ENCODE measurements around the gene CXorf66. TPM values are rescaled to one million over a fixed set of nuclear protein-coding genes. Genes with fewer than 3 reads are reported as not detected.

Gene CXorf66
- total RNA-seq, 1 experiment from 2014 or later = not detected

GRCh38 chrX:139930401-139930800, 34.9 kb downstream of the CXorf66 start:
- ChIA-PET RAD21 (ENCODE audit: low non-redundant PET in 1 of 2, low total read pairs in 2 of 2, uncharacterized antibody in 2 of 2, unreplicated experiment in 2 of 2) (no interaction called here), CTCF (no interaction called here), POLR2A (no interaction called here)
- Histone ChIP-seq H3K4me2 (ENCODE audit: low read length) (peak overlapping the region; percentile 80), H3K36me3 (ENCODE audit: control insufficient read depth in 1 of 2, insufficient read depth in 2 of 2, low read length in 2 of 2) (no peaks in the 10 kb centered on the region), H3K4me1 (ENCODE audit: control insufficient read depth in 1 of 2, insufficient read depth in 2 of 2, low read length in 2 of 2) (peaks cover 6 to 15% of the 10 kb centered on the region in 2 experiments), H2AFZ (ENCODE audit: low read depth, low read length, poor library complexity, severe bottlenecking) (no peak overlapping the region), H3K79me2 (ENCODE audit: insufficient read depth, low read length) (peaks cover 36% of the 10 kb centered on the region), H4K20me1 (ENCODE audit: insufficient read depth) (no peaks in the 10 kb centered on the region), H3K4me3 (replicated peaks in 1 of 2; ENCODE audit: low read depth in 1 of 2, low read length in 2 of 2) (peak overlapping the region; percentile 59 to 66; a peak in 2 of 4 replicates), H3K9me3 (ENCODE audit: control insufficient read depth in 1 of 2, insufficient read depth in 1 of 2, low read depth in 1 of 2, low read length in 2 of 2) (no peaks in the 10 kb centered on the region), H3K27me3 (ENCODE audit: insufficient read depth, low read length) (no peaks in the 10 kb centered on the region), H3K27ac (ENCODE audit: low read depth, low read length) (no peak overlapping the region), H3K9me2 (ENCODE audit: insufficient read depth) (no peaks in the 10 kb centered on the region), H3K9ac (ENCODE audit: low read length) (peak overlapping the region; percentile 70; the same call in 1 of the 2 replicates)
- DNase-seq (ENCODE audit: low read depth, low spot score) (no peak), ATAC-seq (no peak)
- intact Hi-C loops (cut with micrococcal nuclease) = no loop called here
- no peak for TF ChIP-seq CBX3 (IDR thresholded peaks at IDR 0.05; ENCODE audit: low read depth)
- no peak for TF ChIP-seq EZH2phosphoT487 (IDR thresholded peaks at IDR 0.05; ENCODE audit: borderline replicate concordance)
- TF ChIP-seq SP1 (IDR thresholded peaks at IDR 0.05; ENCODE audit: low read depth) = no peak
- no peak for TF ChIP-seq ELF1 (IDR thresholded peaks at IDR 0.05; ENCODE audit: borderline replicate concordance, low read depth)
- no peak for TF ChIP-seq EGR1 (IDR thresholded peaks at IDR 0.05; ENCODE audit: low read depth)
- no peak for TF ChIP-seq REST (IDR thresholded peaks at IDR 0.05; ENCODE audit: low read depth)
- no peak for TF ChIP-seq MAX (IDR thresholded peaks at IDR 0.05)
- no TSS peak for BruUV-seq (replicated peaks)

GRCh38 chrX:139929876-139930275, 35.4 kb downstream of the CXorf66 start:
- TF ChIP-seq ZNF274 (IDR thresholded peaks at IDR 0.05; ENCODE audit: low read depth, low read length) = no peak
- no peak for TF ChIP-seq SRF (IDR thresholded peaks at IDR 0.05; ENCODE audit: low read depth)
- no peak for TF ChIP-seq MAX (IDR thresholded peaks at IDR 0.05)
- TF ChIP-seq RAD21 (IDR thresholded peaks at IDR 0.05; ENCODE audit: low read depth) = no peak
- no peak for TF ChIP-seq CEBPB (IDR thresholded peaks at IDR 0.05; ENCODE audit: low read depth)
- no peak for TF ChIP-seq EZH2phosphoT487 (IDR thresholded peaks at IDR 0.05; ENCODE audit: borderline replicate concordance)
- Histone ChIP-seq H3K27me3 (ENCODE audit: insufficient read depth, low read length) (no peaks in the 10 kb centered on the region), H3K4me1 (ENCODE audit: control insufficient read depth in 1 of 2, insufficient read depth in 2 of 2, low read length in 2 of 2) (peaks cover 6 to 15% of the 10 kb centered on the region in 2 experiments), H3K9me3 (ENCODE audit: control insufficient read depth in 1 of 2, insufficient read depth in 1 of 2, low read depth in 1 of 2, low read length in 2 of 2) (no peaks in the 10 kb centered on the region), H3K79me2 (ENCODE audit: insufficient read depth, low read length) (peaks cover 37% of the 10 kb centered on the region), H4K20me1 (ENCODE audit: insufficient read depth) (no peaks in the 10 kb centered on the region), H3K9ac (ENCODE audit: low read length) (no peak overlapping the region), H2AFZ (ENCODE audit: low read depth, low read length, poor library complexity, severe bottlenecking) (no peak overlapping the region), H3K4me2 (ENCODE audit: low read length) (no peak overlapping the region), H3K9me2 (ENCODE audit: insufficient read depth) (no peaks in the 10 kb centered on the region), H3K4me3 (replicated peaks in 1 of 2; ENCODE audit: low read depth in 1 of 2, low read length in 2 of 2) (no peak overlapping the region), H3K27ac (ENCODE audit: low read depth, low read length) (no peak overlapping the region), H3K36me3 (ENCODE audit: control insufficient read depth in 1 of 2, insufficient read depth in 2 of 2, low read length in 2 of 2) (no peaks in the 10 kb centered on the region)
- CTCF ChIA-PET = no interaction called here
- intact Hi-C loops (cut with micrococcal nuclease) = no loop called here
- POLR2A ChIA-PET = no interaction called here
- ATAC-seq = no peak
- DNase-seq (ENCODE audit: low read depth, low spot score) = no peak
- RAD21 ChIA-PET (ENCODE audit: low non-redundant PET in 1 of 2, low total read pairs in 2 of 2, uncharacterized antibody in 2 of 2, unreplicated experiment in 2 of 2) = no interaction called here
- BruUV-seq (replicated peaks) = no TSS peak
